HG03571 (cell line): ENCODE data around the gene LGALS3BP.

Experiments used
- ATAC-seq: cut with Tn5 transposase; IDR thresholded peaks from one replicate; pipeline ENCODE4 v1.9.1; 2021; ENCODE audit not compliant: unreplicated experiment

The LGALS3BP gene

DNA sequence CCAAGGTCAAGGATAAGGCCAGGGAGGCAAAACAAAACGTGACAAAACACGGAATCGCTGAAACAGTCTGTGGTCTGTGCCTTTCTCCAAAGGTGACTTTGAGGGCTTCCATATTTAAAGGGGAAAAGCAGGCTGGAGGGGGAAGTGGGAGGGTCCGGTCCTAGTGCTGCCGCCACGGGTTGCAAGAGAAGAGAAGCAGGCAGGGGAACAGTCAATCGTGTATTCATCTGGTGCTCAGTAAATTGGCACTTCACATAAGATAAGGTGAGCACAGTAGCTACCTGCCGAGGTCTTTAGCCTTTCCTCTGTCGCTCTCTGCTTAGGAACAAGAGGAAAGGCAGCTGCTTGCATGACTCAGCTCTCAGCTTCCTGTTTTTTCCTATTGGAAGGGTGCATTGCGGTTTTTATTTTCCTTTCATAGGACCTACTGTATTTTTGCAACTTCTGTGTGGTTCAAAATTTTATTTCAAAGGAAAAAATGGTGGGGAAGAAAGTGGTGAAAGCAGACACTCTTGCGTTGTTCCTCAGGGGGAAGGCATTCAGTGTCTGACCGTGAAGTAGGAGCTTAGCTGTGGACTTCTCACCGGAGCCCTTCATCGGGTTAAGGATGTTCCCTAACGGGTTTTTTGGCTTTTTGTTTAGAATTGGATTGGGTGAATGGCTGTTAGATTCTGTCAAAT is 7.1 kb upstream of the LGALS3BP start:
- ATAC-seq, result no peak

DNA sequence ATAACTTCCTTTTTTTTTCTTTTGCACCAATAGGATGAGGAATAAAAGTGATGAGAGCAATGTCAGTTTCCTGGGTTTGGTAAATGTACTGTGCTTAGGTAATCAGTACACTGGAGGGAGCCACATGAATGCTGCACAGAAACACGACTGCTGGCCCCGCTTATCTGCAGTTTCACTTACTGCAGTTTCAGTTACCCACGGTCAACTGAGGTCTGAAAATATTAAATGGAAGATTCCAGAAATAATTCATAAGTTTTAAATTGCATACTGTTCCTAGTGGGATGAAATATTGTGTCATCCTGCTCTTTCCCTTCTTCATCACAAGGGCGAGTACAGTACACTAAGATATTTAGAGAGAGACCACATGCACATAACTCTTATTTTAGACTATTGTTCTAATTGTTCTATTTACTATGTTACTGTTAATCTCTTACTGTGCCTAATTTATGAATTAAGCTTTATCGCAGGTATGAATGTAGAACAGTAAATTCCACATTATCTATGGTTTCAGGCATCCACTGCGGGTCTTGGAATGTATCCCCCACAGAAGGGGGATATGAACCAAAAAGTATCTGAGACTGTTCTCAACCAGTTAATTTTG is 6.4 kb upstream of the LGALS3BP start:
- ATAC-seq, result no peak

DNA sequence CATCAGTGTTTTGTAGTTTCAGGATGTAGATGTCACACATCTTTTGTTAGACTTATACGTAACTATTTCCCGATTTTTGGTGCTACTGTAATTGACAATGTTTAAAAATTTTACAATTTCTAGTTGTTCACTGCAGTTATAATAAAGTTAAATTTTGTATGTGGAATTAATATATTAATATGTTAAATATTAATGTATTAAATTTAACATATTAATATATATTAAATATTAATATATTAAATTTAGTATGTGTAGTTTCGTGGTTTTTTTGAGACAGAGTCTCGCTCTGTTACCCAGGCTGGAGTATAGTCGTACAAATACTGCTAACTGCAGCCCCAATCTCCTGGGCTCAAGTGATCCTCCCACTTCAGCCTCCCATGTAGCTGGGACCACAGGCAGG is 5.7 kb upstream of the LGALS3BP start:
- no peak for ATAC-seq

DNA sequence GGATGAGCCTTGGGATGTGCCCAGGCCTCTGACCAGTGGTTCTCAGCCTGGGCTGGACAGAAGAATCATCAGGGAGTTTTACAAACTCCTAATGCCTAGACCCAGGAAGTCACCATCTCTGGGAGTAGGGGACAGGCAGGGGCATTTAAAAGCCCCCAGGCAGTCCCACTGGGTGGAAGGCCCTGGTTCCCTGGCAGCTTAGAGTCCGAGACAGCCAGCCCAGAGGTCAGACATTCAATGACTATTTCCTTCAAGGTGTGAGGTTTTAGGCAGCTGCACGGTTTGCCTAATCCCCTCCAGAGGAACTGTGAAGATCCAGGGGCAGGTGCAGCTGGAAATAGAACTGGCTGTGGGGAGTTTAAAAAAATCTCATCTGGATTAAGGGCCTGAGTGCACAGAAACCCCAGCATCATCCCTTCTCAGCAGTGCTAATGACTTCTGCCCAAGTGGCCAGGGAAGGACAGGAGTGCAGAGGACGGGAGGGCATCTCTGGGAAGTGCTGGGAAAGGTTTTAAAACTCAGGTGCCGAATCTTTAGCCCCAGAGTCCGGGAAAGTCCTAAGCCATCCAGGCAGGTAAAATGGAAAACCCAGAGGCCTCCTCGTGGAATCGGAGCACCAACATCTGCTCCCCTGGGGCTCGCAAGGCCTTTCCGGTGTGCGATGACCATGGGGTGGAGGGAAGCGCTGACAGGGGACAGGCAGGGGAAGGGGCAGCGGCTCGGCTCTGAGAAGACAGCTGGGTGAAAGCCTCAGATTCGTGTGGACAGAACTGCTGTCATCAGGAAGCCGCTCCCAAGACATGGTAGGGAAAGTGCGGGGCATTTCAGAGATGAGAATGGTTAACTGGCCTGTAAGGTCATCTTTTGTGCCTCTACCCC is 1.5 kb upstream of the LGALS3BP start:
- no peak for ATAC-seq

GRCh38 chr17:78980624-78980972 is 875 bp upstream of the LGALS3BP start:
- ATAC-seq, result no peak

DNA sequence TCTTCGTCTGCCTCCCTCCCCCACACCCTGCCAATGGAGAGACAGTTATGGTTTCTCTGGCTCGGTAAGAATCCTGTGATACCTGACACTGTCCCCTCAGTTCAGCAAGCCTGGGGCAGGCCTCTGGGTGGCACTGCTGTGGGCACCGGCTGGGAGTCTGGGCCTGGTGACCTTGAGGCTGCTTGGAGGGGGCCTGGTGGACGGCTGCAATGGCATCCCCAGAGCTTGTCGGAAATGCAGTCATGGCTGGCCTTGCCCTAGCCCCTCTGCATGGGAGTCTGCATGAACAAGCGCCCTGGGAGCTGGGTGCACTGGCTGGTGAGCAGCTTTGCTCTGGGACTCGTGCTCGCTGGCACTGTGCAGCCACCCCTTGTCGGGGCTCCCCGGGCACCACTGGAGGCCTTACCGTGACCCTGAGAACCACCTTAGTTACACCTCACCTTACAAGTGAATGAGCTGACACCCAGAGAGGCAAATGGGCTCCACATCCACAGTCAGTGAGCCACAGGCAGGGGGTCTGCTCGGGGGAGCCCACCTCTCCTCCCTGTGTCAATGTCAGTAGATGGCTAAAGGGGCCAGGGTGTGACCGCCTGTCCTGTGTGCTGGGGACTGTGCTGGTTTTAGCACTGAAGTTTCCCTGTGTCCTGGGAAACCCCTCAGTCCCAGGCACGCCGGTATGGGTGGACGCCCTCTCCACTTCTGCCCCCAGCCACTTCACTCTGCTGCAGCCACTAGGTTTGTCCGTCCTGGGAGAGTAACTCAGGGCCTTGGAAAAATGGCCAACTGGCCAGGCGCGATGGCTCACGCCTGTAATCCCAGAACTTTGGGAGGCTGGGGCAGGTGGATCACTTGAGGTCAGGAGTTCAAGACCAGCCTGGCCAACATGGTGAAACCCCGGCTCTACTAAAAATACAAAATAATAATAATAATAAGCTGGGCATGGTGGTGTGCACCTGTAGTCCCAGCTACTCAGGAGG is 1.4 kb downstream of the LGALS3BP start:
- no peak for ATAC-seq

- no peak for ATAC-seq
Measured at GRCh38 chr17:78977681-78977943, 2.1 kb downstream of the LGALS3BP start.

DNA sequence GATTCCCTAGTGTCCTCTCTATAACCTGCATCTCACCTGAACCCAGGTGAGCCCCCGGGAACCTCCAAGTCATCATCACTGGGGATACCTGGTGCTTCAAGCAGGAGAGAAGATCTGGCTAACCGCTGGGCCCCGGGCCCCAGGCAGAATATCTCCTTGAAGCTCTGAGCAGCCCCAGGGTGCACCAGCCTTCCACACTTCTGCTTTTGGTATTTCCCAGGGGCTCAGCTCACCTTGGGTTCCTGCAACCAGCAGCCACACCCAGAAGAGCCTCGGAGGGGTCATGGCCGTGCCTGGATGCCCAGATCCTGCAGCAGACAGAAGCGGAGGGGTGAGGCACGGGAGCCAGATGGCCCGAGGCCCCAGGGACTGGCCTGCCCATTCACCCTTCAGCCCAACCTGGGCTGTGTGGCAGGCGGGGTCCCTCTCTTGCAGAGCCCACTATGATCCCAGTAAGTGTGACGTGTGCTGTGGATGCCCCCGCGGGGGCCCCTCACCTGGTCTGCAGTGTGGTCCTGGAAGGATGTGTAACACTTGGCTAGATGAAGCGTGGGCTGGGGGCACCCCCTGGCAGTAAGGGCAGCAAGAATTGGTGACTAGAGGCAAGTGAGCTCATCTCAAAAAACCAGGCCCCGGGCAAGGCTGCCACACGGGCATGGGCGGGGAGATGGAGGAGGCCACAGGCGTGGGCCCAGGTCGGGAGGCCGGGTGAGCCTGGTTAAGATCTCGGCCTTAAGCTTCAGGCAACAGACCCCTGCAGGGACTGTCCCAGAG is 2.6 kb downstream of the LGALS3BP start:
- no peak for ATAC-seq

- ATAC-seq, result no peak
Measured at GRCh38 chr17:78974635-78975591, 4.8 kb downstream of the LGALS3BP start.

- ATAC-seq, result no peak
Measured at GRCh38 chr17:78973792-78974520, 5.8 kb downstream of the LGALS3BP start.

DNA sequence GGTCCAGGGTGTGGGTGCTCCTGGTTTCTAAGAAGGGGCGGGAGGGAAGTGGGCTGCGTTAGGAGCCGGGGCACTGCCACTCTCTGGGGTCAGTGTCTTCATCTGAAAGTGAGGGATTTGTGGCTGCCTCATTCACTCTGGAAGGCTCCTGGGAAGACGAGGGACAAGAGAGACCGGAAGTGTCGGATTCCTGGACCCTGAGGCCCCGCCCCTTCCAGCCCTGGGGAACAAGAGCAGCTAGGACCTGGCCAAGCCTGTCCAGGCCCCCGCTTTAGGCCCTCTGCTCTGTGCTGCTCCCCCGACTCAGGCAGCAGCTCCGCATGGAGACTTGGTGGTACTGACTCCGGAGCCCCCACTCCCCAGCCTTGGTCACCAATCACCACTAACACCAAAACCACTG is 6.5 kb downstream of the LGALS3BP start:
- ATAC-seq, result no peak

DNA sequence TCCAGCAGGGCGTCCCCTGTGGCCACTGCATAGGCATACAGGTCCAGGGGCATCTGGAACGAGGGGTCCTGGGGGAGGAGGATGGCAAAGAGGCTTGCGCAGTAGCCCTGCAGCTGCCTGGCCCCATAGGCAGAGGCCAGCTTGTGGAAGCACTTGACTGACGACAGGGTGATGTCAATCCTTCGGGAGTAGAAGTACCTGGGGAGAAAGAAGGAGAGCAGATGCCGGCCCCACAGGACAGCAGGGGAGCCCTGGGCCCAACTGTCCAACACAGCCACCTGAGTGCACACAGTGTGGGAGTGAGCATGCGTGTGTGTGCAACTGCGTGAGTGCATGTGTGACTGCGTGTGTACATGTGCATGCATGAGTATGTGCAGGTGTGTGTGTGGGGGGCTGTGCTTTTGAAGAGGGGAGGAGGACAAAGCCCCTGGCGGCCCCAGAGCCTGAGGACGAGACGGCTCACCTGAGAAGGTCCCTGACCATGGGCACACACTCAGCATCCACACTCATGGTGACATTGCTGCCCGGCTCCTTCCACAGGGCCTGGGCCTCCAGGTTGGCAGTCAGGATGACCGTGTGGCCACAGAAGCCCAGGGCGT is 7.1 kb downstream of the LGALS3BP start:
- ATAC-seq, result no peak

- no peak for ATAC-seq
Measured at GRCh38 chr17:78971756-78972506, 7.8 kb downstream of the LGALS3BP start.

- no peak for ATAC-seq
Measured at GRCh38 chr17:78970834-78971755, 8.6 kb downstream of the LGALS3BP start.

GRCh38 chr17:78969865-78970264 is 9.9 kb downstream of the LGALS3BP start:
- ATAC-seq, result no peak

GRCh38 chr17:78967782-78968362 is 11.9 kb downstream of the LGALS3BP start:
- no peak for ATAC-seq
